ENCODE data around the gene RNU7-1.

RNU7-1 gene

DNA sequence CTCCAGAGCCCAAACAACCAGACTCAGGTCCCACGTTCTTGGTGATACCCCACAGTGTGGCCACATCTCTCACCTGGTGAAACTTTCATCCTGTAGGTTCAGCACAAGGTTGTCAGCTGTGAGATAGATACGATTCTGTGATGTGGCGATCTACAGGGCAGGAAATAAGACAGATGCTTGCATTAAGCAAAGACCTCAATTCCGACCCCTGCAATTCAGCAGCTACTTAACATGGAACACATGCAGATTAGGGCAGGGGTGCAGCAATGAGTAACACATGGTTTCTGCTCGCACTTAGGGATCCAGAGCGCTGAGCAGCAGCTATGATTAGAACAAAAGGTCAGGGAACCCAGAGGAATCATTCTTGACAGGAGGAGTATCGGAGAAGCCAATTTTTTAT lies 22.7 kb downstream of the RNU7-1 start:
- FAIRE-seq = no peak

DNA sequence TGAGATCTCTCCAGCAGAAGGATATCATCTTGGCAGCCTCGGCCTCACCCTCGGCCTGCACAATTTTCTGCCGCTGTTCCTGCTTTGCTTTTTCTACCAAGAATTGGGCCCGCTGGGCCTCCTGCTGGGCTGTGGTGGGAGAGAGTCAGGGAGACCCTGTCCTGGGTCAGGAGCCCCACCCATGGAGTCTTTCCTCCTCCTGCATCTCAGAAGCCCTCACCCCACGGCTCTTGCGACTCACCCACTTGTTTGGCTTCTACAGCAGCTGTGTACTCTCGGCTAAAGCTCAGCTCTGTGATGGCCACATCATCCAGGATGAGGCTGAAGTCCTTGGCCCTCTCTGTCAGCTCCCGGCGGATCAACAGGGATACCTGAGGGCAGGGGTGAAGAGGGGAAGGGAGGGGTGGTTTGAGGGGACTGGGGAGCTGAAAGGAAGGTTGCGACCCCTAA lies 24.1 kb downstream of the RNU7-1 start:
- FAIRE-seq = no peak

DNA sequence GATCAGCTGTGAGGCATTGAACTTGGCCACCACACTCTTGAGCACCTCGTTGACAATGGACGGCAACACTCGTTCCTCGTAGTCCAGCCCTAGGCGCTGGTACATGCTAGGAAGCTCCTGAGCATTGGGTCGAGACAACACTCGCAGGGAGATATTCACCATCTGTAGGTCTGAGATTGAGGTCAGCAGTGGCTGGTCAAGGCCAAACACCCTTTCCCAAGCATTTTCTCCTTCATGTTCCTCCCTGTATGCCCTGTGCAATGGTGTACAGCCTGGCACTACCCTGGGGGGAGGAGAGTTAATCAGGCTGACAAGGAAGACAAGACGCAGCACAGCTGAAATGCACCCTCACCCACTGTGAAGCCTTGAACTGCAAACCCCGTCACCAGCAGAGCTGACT lies 24.8 kb downstream of the RNU7-1 start:
- no peak for FAIRE-seq

DNA sequence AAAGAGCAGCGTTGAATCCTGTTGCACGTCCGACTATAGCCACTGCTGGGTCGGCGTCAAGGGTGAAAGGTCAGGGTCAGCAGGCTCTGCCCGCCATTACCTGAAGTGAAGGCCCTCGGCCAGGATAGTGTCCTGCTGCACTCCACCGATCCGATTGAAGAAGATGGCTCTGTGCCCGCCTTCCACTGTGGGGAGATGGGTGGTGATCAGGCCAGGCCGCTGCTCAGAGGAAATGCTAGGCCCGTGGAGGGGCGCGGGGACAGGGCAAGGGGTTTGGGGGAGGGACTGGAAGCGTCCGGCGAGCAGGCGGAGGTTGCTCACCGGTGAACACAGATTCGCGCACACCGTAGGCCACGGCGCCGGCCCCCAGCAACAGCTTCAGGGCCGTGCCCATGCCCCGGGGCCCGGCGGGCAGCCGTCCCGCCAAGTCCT lies 26.5 kb downstream of the RNU7-1 start:
- FAIRE-seq = no peak

DNA sequence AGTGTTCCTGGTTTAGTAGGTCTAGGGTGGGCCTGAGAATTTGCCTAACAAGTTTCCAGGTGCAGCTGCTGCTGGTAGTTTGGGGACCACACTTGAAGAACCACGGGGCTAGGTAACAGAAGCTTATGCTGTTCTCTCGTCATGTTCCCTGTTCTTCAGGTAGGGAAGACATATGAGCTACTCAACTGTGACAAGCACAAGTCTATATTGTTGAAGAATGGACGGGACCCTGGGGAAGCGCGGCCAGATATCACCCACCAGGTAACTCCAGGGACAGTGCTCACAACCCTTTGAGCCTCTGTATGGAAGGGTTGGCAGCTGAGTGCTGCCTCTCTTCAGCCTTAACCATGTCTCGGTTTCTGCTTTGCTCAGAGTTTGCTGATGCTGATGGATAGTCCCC lies 30.6 kb downstream of the RNU7-1 start:
- no peak for FAIRE-seq

DNA sequence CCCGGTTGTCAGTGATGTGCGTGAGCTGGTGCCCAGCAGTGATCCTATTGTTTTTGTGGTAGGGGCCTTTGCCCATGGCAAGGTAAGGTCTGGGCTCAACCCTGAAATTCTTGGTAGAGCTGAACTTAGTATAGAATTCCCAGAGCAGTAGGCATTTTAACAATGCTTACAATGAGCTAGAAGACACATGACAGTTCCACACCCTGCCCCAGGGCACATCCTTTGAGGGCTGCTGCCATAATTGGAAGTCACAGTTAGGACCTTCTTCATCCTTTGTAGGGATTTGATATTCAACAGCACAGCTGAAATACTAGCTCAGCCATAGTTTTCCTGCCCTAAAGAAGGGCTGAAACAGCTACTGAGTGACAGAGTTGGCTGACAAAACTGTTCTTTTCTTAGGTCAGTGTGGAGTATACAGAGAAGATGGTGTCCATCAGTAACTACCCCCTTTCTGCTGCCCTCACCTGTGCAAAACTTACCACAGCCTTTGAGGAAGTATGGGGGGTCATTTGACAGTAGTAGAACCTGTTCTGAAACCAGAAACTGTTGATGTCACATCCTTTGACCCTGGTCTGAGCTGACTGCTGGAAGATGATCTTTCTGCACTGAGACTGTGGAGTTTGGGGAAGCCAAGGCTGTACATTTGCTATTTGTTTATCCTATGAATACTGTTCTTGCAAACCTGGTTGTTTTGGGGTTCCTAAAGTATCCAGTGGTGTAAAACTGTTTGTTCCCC lies 31.8 kb downstream of the RNU7-1 start:
- no peak for FAIRE-seq

DNA sequence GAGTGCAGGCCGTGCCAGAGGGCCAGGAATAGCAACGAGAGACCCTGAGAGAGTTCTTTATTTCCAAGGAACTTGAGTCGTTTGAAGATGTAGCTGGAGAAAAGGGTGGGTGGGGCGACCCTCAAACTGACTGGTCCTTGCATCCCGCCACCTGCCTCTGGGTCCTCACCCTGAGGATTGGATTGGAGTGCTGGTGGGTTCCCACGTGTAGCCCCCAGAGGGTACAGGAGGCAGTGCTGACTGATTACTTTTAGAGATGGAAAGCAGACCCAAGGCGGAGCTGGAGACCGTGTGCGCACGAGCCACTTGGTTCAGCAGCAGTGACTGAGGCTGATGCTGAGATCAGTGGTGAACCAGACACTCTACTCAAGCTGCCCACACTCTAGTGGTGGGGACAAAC lies 34.0 kb downstream of the RNU7-1 start:
- FAIRE-seq = no peak

DNA sequence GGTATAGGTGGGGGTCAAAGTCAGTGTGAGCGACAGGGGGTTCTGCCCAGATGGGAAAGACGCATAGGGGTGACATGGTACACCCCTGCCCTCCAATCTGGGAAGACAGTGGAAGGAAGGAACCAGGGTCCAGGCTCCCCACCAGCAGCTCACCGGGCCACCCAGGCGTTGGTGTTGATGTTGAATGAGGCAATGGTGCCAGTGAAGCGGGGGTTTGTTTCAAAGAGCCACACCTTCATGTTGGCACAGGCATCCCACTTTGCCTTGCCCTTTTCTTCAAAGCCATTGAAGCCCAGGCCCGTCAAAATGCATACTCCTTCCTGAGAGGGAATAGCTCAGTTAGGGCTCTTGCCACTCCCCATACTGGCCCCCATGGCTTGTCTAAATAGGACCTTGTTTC lies 34.6 kb downstream of the RNU7-1 start:
- no peak for FAIRE-seq

DNA sequence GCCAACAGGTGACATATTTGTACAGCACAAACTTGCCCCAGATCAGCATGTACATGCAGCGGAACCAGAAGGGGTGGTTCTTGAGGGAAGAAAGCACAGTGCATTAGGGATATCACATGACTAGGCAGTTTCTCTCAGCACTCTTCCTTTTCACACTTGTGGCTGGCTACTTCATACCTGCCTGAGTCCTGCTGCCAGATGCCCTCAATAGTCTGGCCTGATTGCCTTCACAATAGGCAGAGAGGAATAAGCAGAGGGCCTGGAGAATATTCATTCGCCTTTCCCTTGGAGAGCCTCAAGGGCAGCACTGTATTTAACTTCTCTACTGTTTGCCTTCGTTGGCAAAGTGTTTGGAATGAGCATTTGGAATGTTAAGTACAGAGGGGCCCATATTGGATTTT lies 35.0 kb downstream of the RNU7-1 start:
- no peak for FAIRE-seq

DNA sequence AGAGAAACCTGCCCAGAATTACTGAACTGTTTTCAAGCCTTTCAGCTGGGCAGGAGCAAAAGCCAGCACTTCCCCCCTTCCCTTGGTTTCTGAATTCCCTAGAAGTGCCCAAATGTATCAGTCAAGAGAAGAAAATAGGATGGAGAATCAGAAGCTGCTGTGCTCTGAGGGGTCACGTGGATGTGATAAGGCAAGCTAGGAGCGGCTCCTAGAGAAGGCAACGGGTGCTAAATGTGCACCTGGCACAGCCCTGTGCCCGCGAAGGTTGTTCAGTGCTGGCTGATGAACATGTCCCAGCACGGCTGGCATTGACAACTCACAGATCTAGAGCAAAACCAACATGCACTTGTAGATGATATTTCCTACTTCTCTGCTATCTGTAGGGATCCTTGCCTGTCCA lies 35.4 kb downstream of the RNU7-1 start:
- FAIRE-seq = no peak

DNA sequence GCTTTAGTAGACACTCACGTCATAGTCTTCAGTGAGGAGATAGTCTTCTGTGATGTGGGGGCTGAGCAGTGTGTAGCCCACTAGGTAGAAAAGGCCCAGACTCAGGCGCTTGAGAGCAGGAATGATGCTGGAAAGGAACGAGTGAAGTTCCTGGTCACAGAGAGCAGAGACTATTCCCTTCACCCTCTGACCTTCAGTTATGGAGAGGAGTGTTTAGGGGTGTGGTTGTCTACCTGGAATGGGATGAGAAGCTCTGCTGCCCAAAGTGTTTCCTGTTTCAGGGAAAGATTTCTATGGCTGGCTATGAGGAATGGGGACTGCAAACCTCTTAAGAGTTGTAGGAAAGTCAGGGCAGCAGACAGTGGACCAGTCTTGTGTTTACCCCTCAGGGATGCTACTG lies 35.8 kb downstream of the RNU7-1 start:
- no peak for FAIRE-seq

DNA sequence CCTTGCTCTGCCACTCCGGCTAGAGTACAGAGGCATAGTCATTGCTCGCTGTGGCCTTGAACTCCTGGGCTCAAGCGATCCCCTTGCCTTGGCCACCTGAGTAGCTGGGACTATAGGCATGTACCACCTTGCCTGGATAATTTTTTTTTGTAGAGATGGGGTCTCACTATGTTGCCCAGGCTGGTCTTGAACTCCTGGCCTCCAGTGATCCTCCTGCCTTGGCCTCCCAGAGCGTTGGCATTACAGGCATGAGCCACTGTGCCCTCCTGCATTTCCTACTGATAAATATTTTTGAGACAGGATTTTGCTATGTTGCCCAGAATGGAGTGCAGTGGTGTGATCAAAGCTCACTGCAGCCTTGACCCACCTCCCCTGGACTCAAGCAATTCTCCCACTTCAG lies 36.5 kb downstream of the RNU7-1 start:
- FAIRE-seq = no peak

DNA sequence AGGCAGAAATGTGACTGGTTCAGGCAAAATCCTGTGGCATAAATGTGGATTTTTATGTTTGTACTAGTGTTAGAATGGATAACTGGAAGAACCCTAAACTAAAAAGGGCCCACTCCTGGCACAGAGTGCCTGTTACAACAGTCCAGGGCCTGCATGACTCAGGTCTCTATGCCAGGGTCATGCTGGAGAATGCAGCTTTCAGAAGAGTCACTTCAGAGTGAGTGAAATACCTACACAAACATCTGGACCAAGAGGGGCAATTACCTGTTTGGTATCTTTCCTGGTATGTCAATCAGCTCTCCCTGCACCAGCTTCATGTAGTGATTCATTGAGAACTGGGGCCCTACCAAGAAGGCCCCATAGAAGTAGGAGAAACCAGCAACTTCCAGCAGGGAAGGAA lies 37.1 kb downstream of the RNU7-1 start:
- FAIRE-seq = no peak

DNA sequence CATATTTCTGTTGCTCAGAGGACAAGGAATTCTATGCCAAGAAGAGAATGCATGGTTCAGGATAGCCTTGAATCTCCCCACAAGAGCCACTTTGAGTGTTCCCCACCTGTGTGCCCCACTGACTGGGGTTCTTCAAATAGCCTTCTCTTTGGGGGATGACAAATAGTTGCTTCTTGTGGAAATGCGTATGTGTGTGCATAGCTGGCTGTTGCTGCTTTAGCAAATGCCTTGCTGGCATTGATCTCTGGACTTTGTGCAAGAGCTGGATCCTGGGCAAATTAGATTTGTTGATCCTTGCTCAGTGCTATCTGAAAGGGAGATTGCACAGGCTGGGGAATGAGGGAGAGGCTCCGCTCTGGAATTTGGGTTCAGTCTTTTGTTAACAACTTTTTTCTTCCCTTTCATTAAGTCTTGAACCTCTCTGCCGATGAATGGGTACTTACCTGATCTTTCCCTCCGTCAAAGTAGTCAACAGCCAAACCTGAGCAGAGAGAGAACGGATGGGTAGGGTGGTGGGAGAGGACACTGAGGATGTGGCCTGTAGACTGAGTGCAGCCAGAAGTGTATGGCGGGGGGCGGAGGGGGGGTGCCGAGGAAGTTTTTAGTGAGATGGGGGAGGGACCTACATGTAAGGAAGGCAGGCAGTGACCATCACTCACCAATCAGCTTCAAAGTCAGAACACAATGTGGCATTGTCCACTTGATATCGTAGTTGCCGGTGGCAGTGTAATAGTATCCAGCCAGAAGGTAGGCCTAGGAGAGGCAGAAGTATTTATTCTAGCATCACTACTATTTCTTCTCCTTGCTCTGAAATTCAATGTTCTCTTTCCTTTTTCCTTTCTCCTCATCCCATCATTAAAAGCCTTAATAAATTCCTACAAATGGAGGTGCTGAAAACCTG lies 37.8 kb downstream of the RNU7-1 start:
- FAIRE-seq = no peak

DNA sequence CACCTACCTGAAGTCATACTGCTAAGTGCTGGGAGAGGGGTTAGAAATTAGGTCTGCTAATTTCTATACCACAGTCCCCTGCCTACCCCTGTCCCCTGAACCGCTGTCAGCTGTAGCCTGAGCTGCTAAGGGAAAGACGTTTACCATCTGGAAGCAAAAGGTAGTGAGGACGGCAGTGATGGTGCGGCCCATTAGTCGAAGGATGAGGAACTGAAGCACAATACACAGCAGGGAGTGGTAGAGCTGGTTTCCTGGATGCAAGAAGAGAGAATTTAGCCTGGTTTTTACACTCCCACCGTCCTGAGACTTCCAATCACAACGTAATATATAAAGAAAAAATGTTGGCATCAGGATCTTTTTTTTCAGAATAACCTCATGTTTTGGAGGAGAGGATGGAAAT lies 38.9 kb downstream of the RNU7-1 start:
- FAIRE-seq = no peak

DNA sequence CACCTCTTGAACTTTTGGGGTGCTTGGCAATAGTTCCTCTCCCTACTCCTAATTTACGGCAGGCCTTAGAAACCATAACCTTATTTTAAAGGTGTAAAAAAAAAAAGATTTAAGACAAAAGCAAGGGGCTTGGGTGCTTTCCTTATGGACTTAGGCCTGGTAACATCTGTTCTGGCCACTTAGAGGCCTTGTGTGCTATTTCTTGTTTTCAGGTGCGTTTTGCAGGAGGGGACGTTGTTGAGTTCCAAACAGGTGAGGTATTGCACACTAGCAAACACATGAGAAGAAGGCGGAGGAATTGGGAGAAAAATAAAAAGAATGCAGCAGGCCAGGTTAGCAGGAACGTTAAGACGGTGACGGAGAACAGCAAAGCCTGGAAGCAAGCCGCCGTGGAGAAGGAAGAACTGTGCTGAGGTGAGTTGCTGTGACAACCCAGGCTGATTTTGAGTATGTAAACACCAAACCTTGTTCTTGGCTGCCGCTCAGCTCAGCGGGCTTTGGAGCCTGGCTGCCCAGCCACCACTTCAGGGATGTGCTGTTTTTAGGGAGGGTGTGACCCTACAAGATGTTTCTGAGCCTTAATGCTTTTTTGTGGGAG lies 44.4 kb downstream of the RNU7-1 start:
- FAIRE-seq = no peak

Measured in TTC549 (cell line).